HG02798 (cell line): Measurements from ENCODE around the gene ZNF444.
"Not testable (repeated sequence)": the region's sequence is repeated elsewhere in the genome, so short reads cannot be mapped to it uniquely, and the experiment has no call there.

ENCODE experiments used
- ATAC-seq: cut with Tn5 transposase; IDR thresholded peaks from one replicate; pipeline ENCODE4 v1.9.1; 2021; ENCODE audit warnings: mild to moderate bottlenecking; ENCODE audit not compliant: unreplicated experiment, poor library complexity

ZNF444 gene

DNA sequence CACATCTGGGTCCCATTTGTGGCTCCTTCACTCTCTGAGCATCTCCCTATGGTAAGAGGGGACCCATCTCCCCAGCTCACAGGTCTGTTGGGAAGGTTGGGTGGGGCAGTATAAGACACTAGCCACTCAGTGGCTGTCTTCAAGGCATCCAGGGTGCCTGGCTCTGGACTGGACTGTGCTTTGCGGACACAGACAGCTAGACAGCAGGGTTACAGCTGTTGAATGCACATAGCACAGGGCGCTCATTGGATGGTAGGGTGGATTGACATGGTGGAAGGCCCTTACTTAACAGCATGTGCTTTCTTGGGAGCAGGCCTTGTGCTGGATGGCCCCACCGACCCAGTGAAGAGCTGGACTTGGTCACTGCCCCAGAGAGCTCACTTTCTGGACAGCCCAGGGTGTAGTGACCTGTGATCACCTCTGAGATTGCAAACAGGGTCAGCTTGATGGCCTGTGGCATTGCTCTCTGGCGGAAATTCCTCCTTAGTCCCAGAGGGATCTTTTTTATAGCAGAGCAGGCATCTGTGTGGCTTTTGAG is 1.9 kb downstream of the ZNF444 start:
- ATAC-seq = no peak

DNA sequence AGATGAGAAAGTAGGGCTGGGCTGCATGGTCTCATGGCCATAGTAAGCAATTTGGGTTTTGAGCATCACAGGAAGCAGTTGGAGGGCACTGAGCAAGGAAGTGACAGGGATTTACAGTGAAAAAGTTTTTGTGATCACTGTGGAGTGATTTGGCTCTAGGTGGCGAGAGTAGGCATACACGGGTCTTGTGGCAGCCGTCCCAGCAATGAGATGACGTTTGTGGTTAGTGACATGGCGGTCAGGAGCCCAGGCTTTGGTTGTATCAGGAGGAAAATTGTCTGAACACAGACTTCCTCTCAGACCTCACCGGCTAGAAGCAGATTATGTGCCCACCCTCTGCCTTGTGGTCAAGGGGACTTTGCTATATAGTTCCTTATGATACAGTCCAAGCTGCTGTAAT is 3.3 kb downstream of the ZNF444 start:
- ATAC-seq = no peak

DNA sequence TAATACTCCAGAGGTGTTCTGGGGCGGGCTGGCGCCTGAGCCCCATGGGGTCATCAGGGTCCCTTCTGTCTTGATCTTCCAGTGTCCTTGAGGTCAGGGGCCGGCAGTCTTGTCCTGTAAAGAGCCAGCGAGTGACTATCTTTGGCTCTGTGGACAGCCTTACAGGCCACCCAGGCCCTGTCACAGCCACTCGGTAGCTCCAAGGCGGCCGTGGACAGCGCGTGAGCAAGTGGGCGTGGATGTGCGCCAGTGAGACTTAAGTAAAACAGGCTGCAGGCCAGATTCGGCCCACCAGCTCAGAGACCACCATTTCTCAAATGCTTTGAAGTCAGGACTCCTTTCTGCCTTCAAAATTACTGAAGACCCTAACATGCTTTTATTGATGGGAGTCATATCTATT is 3.7 kb downstream of the ZNF444 start:
- no peak for ATAC-seq

DNA sequence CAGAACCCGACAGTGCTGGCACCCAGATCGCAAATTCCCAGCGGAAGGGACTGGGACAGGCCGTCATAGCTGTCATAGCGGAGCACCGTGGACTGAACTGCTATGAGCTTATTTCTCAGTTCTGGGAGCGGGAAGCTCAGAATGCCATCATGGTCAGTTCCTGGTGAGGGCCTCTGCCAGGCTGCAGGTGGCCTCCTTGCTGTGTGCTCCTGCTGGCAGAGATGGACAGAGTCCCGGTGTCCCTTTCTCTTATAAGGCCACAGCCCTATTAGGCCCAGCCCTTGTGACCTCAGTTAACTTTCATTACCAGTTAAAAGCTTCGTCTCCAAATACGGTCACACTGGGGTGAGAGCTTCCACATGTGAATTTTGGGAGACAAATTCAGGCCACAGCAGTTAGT is 4.6 kb downstream of the ZNF444 start:
- no peak for ATAC-seq

DNA sequence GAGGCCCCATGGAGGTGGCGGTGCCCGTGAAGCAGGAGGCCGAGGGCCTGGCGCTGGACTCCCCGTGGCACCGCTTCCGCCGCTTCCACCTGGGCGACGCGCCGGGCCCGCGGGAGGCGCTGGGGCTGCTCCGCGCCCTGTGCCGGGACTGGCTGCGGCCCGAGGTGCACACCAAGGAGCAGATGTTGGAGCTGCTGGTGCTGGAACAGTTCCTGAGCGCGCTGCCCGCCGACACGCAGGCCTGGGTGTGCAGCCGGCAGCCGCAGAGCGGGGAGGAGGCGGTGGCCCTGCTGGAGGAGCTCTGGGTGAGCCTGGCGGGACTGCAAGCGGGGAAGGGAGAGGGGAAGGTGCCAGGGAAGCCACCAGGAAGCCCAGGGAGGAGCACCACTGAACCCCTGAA is 5.8 kb downstream of the ZNF444 start:
- ATAC-seq = no peak

DNA sequence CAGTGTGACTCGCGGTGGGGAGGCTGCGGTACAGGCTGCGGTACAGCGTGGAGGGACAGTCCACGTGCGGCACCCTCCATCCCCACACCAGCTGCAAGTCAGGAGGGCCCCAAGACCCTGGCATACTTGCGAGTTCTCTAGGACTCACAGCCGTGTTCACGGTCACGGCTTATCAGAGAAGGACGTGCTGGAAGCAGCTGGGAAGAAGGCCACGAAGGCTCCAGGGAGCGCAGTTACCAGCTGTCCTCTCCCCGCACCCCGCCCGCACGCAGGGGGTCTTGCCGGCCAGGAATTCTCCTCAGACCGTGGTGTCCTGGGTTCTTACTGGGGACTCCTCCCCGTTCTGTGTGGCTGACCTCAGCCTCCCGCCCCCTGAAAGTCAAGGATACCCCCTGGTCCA is 6.2 kb downstream of the ZNF444 start:
- no peak for ATAC-seq

DNA sequence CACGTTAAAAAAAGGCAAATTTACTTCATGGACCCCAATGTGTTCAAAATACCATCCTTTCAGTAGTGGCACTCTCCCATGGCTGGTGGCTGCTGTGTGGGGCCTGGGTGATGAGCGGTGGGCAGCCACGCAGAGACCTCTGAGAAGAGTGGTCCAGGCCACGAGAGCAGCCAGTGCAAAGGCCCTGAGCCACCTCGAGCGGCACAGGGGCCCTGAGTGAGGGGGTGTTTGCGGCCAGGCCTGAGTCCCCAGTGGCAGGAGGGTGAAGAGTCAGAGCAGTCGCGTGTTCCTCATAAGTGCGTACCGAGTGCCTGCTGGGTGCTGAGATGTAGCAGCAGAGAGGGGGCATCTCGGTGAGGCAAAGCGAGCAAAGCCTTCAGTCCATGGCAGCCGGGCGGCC is 7.0 kb downstream of the ZNF444 start:
- ATAC-seq = no peak

DNA sequence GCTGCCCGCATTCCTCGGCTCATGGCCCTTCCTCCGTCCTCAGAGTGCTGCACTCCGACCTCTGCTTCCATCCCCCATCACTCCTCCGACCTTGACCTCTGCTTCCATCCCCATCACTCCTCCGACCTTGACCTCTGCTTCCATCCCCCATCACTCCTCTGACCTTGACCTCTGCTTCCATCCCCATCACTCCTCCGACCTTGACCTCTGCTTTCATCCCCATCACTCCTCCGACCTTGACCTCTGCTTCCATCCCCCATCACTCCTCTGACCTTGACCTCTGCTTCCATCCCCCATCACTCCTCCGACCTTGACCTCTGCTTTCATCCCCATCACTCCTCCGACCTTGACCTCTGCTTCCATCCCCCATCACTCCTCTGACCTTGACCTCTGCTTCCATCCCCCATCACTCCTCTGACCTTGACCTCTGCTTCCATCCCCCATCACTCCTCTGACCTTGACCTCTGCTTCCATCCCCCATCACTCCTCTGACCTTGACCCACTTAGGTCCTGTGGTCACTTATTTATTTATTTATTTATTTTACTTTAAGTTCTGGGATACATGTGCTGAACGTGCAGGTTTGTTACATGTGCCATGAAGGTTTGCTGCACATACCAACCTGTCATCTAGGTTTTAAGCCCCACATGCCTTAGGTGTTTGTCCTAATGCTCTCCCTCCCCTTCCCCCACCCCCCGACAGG is 8.0 kb downstream of the ZNF444 start:
- not testable (repeated sequence) for ATAC-seq

DNA sequence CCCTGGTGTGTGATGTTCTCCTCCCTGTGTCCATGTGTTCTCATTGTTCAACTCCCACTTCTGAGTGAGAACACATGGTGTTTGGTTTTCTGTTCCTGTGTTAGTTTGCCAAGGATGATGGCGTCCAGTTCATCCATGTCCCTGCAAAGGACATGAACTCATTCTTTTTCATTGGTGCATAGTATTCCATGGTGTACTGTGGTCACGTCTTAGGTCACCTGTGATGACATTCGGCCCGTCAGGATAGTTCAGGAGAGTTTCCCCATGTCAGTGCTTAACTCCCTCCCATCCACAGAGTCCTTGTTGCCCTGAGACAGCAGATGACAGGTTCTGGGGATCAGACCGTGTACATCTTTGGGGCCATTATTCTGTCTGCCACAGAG is 8.6 kb downstream of the ZNF444 start:
- ATAC-seq = no peak

DNA sequence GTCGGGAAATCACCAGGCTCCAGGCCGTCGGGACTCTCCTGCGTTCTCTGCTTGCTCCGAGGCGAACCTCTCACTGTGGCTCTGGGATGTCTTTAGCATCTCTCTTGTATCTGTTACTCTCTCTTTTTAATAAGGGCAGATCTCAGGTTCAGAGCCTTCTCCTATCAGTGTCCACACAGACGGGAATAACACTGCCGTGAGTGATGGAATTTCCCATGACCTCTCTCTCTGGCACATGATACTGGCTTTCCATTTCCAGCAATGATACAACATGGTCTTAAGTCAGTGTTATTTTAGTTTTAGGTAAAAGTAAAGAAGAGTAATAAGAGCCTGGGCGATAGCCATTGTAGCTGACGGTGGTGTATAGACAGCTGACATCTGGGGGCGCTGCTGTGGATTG is 9.3 kb downstream of the ZNF444 start:
- ATAC-seq = no peak

DNA sequence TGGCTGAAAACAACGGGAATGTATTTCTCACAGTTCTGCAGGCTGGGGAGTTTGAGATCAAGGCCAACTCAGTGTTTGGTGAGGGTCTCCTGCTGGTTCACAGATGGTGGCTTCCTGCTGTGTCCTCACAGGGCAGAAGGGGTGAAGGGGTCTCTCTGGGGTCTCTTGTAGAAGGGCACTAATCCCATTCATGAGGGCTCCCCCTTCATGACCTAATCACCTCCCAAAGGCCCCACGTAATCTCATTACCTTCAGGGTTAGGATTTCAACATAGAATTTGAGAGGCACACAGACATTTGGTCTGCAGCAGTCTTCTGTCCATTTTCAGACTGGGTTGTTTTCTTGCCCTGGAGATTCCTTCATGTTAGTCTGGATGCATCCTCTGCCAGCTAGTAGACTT is 11.6 kb downstream of the ZNF444 start:
- no peak for ATAC-seq

DNA sequence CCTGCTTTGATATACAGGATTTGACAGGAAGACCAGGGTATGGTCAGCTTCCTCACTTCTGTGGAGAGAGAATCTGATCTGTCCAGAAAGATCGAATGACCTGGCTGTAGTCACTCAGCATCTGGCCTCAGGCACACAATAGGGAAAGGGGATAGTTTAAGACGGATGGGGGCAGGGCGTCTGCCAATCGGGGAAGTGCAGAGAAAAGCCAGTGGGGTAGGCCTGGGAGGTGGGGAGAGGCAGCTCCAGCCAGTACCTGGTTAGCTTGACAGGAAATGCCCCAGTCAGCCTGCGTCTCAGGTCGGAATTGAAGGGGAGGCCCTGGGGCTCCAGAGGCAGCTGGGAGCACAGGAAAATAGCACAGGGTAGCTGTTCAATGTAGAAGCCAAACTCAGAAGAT is 12.4 kb downstream of the ZNF444 start:
- no peak for ATAC-seq

DNA sequence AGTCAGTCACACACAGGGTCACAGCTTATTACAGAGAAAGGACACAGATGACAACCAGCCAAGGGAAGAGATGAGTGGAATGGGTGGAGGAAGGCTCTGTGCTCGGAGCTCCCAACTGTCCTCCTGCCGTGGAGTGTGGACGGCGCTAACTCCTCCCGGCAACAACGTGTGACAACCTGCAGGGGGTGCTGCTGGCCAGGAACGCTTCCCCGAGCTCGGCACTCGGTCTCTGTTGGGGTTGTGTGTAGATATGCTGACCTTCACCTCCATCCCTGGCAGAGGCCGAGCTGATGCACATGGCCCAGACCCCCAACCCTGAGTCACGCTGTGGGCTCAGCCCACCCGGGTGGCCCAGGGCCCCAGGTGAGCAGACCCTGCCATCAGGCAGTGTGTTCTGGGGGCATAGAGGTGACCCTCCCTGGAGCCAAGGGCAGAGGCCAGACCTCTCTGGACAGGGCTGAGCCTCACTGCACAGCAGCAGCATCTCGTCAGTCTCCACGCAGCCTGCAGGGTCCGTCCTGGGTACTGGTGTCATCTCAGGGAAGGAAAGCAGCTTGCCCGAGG is 14.1 kb downstream of the ZNF444 start:
- no peak for ATAC-seq

DNA sequence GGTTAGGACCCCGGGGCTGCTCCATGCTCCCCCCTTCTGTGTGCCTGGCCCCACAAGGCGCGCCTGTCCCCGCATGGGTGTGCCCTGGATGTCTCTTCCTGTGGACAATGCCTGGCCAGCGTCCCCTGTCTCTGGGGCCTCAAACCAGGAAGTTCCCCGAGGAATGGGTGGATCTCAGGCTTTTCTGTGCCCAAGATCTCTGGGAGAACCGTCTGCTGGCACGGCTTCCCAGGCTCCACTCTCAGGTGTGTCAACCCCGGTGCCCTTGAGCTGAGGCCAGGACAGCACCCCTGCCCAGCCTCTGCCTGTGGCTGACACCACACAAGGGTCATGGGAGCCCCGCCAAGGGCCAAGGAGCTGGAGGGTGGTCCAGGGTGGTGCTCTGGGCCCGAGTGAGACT is 15.7 kb downstream of the ZNF444 start:
- no peak for ATAC-seq

DNA sequence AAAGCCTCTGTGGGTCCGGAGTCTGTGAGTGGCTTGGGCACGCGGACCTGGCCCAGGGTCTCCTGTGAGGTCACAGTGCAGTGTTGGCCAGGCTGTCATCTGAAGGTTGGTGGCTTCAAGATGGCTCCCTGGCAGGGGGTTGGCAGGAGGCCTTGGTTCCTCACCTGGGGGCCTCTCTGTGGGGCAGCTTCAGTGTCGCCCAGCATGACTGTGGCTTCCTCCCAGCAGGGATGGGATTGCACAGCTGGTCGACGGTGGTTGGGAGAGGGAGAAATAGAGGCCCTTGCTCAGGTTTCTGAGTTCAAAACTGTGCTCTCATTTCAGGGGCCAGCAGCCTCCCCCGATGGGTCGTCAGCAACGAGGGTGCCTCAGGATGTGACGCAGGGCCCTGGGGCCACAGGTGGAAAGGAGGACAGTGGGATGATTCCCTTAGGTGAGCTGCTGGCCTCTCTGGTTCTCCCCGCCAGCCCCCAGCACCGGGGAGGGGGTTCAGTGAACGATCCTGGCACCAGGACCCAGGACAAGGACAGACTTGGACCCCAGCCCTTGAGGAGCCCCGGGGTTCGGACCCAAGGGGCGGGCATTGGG is 17.2 kb downstream of the ZNF444 start:
- ATAC-seq = no peak

DNA sequence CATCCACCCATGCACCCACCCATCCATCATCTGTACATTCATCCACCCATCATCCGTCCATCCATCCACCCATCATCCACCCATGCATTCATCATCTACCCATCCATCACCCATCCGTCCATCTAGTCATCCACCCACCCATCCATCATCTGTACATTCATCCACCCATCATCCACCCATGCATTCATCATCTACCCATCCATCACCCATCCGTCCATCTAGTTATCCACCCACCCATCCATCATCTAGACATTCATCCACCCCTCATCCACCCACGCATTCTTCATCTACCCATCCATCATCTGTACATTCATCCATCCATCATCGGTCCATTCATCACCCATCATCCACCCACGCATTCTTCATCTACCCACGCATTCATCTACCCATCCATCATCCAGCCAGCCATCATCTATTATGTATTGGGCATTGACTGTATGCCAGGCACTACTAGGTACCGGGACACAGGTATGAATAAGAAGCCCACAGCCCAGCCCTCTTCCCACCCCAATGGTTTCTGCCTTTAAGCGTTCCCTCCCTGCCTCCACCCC is 18.0 kb downstream of the ZNF444 start:
- no peak for ATAC-seq

DNA sequence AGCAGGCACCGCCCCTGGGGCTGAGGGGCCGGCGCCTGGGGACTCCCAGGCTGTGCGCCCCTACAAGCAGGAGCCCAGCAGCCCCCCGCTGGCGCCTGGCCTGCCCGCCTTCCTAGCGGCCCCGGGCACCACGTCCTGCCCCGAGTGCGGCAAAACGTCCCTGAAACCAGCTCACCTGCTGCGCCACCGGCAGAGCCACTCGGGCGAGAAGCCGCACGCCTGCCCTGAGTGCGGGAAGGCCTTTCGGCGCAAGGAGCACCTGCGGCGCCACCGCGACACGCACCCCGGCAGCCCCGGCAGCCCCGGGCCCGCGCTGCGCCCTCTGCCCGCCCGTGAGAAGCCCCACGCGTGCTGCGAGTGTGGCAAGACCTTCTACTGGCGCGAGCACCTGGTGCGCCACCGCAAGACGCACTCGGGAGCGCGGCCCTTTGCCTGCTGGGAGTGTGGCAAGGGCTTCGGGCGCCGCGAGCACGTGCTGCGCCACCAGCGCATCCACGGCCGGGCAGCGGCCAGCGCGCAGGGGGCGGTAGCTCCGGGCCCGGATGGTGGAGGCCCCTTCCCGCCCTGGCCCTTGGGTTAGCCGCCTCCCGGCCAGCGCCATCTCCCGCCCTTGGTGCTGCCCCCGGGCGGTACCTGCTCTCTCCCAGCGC is 18.7 kb downstream of the ZNF444 start:
- ATAC-seq = no peak

DNA sequence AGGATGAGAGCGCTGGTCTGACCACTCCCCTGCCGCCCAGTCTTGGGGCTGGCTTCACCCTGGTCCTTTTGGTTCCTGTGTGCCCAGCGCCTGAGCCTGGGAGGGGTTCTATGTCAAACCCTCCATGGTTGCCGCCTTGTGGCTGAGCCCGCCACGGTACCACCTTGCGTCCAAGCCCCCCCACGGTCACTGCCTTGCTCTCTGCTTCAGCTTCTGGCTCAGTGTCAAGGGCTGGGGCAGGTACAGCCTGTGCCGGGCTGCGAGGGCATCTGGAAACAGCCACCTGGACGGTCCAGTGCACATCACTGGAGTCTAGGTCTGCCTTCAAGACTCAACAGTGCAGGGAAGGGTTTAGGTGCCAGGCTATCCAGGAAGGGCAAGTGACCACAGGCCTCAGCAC is 20.4 kb downstream of the ZNF444 start:
- ATAC-seq = no peak

DNA sequence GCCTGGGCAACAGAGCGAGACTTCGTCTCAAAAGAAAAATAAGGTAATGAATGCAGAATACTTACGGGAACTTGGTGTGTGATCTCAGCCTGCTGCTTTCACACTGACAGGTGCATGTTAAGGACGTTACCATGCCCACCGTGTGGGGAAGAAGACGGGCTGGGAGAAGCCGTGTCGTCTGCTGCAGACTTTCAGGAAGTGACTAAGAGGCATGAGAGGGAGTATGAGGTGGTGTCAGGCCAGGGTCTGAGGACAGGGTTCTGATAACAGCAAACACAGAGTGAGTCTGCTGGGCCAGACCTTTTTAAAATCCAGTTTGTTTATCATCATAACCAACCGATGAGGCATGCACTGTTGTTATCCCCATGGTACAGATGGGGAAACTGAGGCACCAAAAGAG is 21.2 kb downstream of the ZNF444 start:
- no peak for ATAC-seq

DNA sequence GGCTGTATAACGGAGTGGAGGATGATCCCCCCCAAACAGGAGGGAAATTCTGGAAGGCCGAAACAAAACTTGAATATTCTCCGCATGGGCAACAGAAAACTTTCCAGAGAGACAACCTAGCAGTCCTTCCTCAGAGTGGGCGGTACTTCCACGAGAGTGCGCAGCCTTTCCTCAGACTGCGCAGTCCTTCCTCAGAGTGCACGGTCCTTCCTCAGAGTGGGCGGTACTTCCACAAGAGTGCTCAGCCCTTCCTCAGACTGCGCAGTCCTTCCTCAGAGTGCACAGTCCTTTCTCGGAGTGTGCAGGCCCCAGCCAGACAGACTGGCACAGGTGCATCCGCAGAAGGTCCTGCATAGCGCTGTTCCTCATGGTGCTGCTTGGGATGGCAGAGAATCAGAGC is 22.0 kb downstream of the ZNF444 start:
- ATAC-seq = no peak

DNA sequence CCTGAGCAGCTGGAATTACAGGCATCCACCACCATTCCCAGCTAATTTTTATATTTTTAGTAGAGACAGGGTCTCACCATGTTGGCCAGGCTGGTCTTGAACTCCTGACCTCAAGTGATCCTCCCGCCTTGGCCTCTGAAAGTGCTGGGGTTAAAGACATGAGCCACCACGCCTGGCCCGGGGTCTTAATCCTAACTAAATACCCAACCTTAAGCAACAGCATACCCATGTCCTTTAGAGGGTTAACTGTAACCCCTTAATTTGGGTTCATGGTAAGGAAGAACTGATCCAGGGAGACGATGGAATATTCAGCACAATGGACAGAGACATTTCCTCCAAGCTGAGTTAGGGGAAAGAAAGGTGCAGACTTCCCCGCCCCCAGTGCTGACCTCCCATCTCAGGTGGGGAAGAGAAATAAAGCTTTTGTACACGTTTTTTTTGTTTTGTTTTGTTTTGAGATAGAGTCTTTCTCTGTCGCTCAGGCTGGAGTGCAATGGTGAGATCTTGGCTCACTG is 26.0 kb downstream of the ZNF444 start:
- no peak for ATAC-seq
